CD14-positive monocyte (primary cell): ENCODE results near the gene MSMO1. TPM values are rescaled to one million over a fixed set of nuclear protein-coding genes. Genes with fewer than 3 reads are reported as not detected.
A peak's percentile ranks its signal among the peaks of the same experiment; 100 is the strongest.

Source experiments
- DNase-seq, 3 donors: peaks; one replicate each; pipeline ENCODE4 v3.0.0-alpha.2; 2011 to 2022
- H2AFZ ChIP-seq: 2 replicates; pipeline ENCODE4 v1.6.0; 2012; ENCODE audit warnings: mild to moderate bottlenecking, low read depth, low read length, inconsistent platforms; ENCODE audit not compliant: insufficient read depth, poor library complexity, severe bottlenecking
- H3K27ac ChIP-seq, 2 donors: 1 replicate in 1 of 2; 2 replicates in 1 of 2; pipeline ENCODE4 v1.5.1; 2012 to 2013; ENCODE audit warnings: low read length in 2 of 2, control low read depth in 1 of 2, inconsistent platforms in 1 of 2, low read depth in 1 of 2, mild to moderate bottlenecking in 1 of 2
- H3K27me3 ChIP-seq, 2 donors: one replicate each; pipeline versions ENCODE4 v1.6.0 to v1.6.1; 2011 to 2013; ENCODE audit warnings: low read length in 2 of 2; ENCODE audit not compliant: control insufficient read depth in 2 of 2, insufficient read depth in 2 of 2
- H3K36me3 ChIP-seq, 2 donors: replicated peaks in 1 of 2; 1 replicate in 1 of 2; 2 replicates in 1 of 2; pipeline versions ENCODE4 v1.5.1 to v1.6.1; 2012 to 2013; ENCODE audit warnings: low read length in 2 of 2, control low read depth in 1 of 2, inconsistent platforms in 1 of 2, mild to moderate bottlenecking in 1 of 2; ENCODE audit not compliant: insufficient read depth in 2 of 2, control insufficient read depth in 1 of 2
- H3K4me1 ChIP-seq, 2 donors: 1 replicate in 1 of 2; 2 replicates in 1 of 2; pipeline versions ENCODE4 v1.5.1 to v1.6.1; 2012 to 2013; ENCODE audit warnings: low read length in 2 of 2, control low read depth in 1 of 2, inconsistent platforms in 1 of 2, mild to moderate bottlenecking in 1 of 2, moderate library complexity in 1 of 2; ENCODE audit not compliant: insufficient read depth in 2 of 2, control insufficient read depth in 1 of 2
- H3K4me2 ChIP-seq: replicated peaks from 2 replicates; pipeline ENCODE3; 2012; ENCODE audit warnings: low read length, moderate library complexity, mild to moderate bottlenecking; ENCODE audit not compliant: poor library complexity, severe bottlenecking; ENCODE audit errors: extremely low read depth
- H3K4me3 ChIP-seq, 3 experiments: fragments of 200-600 bp in 1 of 3; sonication (generic) in 1 of 3; replicated peaks in 1 of 3; 1 replicate in 2 of 3; 2 replicates in 1 of 3; pipeline ENCODE4 v1.5.1; 2011 to 2013; ENCODE audit warnings: low read length in 3 of 3, mild to moderate bottlenecking in 3 of 3, control low read depth in 2 of 3, low read depth in 2 of 3, inconsistent platforms in 1 of 3, moderate library complexity in 1 of 3
- H3K79me2 ChIP-seq: 2 replicates; pipeline ENCODE4 v1.6.0; 2012; ENCODE audit warnings: mild to moderate bottlenecking, control low read depth, inconsistent platforms, low read length, moderate library complexity; ENCODE audit not compliant: insufficient read depth
- H3K9ac ChIP-seq: 2 replicates; pipeline ENCODE4 v1.6.0; 2017; ENCODE audit warnings: low read length, mild to moderate bottlenecking; ENCODE audit not compliant: insufficient read depth, poor library complexity, severe bottlenecking
- H3K9me3 ChIP-seq, 2 donors: replicated peaks in 1 of 2; 1 replicate in 1 of 2; 2 replicates in 1 of 2; pipeline versions ENCODE4 v1.5.1 to v1.6.1; 2012 to 2013; ENCODE audit warnings: low read length in 2 of 2, control low read depth in 1 of 2; ENCODE audit not compliant: control insufficient read depth in 1 of 2, insufficient read depth in 1 of 2
- H4K20me1 ChIP-seq: 2 replicates; pipeline ENCODE4 v1.6.0; 2012; ENCODE audit warnings: mild to moderate bottlenecking, low read length, control low read depth, moderate library complexity; ENCODE audit not compliant: insufficient read depth
- H3K27ac Mint-ChIP-seq, 7 donors: one replicate each; pipeline ENCODE4 v1.8.0; 2020; ENCODE audit warnings: mild to moderate bottlenecking in 7 of 7, mixed read lengths in 7 of 7, moderate library complexity in 6 of 7, inconsistent platforms in 2 of 7
- H3K27me3 Mint-ChIP-seq, 3 donors: one replicate each; pipeline ENCODE4 v1.8.0; 2021 to 2022; ENCODE audit warnings: low read depth in 3 of 3, mild to moderate bottlenecking in 3 of 3, mixed read lengths in 3 of 3, moderate library complexity in 3 of 3, inconsistent platforms in 1 of 3
- H3K36me3 Mint-ChIP-seq, 2 donors: one replicate each; pipeline ENCODE4 v1.8.0; 2020; ENCODE audit warnings: mixed read lengths in 2 of 2, inconsistent platforms in 1 of 2, mild to moderate bottlenecking in 1 of 2
- H3K4me1 Mint-ChIP-seq: one replicate; pipeline ENCODE4 v1.8.0; 2020; ENCODE audit warnings: mild to moderate bottlenecking, mixed read lengths
- H3K4me3 Mint-ChIP-seq, 2 donors: one replicate each; pipeline ENCODE4 v1.8.0; 2020; ENCODE audit warnings: mild to moderate bottlenecking in 2 of 2, mixed read lengths in 2 of 2, moderate library complexity in 1 of 2
- H3K9me3 Mint-ChIP-seq, 7 donors: one replicate each; pipeline ENCODE4 v1.8.0; 2020 to 2022; ENCODE audit warnings: mixed read lengths in 7 of 7, mild to moderate bottlenecking in 6 of 7, moderate library complexity in 6 of 7, inconsistent platforms in 2 of 7
- CTCF ChIP-seq: fragments of 200-600 bp; IDR thresholded peaks from one replicate; pipeline ENCODE4 v1.8.0; 2022; ENCODE audit warnings: antibody characterized with exemption, mild to moderate bottlenecking
- WGBS: methylation state at CpG from one replicate; pipeline ENCODE4 v1.1.5; 2013; ENCODE audit warnings: missing lambda C conversion rate; ENCODE audit not compliant: insufficient coverage; 5-methylcytosine and 5-hydroxymethylcytosine counted together
- intact Hi-C, 2 donors: fragments of 100-400 bp; cut with micrococcal nuclease; formaldehyde crosslinking; loops; one replicate each; pipeline versions ENCODE4 v1.15.0 to v1.15.1; 2023
- polyA plus RNA-seq, 3 donors: library from polyadenylated mRNA; depleted of rRNA in 1 of 3; unstranded in 2 of 3; stranded (reverse) in 1 of 3; fragments of 300-500 nt in 2 of 3; fragments of >200 nt in 1 of 3; fragmentation: Illumina TruSeq in 2 of 3; gene quantifications; 1 replicate in 2 of 3; 2 replicates in 1 of 3; pipeline ENCODE4 v1.2.3, GENCODE V29; 2012 to 2021

MSMO1 gene
- polyA plus RNA-seq, 3 donors, result 3.1 to 7.6 (median 6.0) TPM

GRCh38 chr4:165324918-165325304, 2.6 kb upstream of the MSMO1 start:
- Mint-ChIP-seq H3K27me3 (no peaks in the 10 kb centered on the region), H3K27ac (no peak overlapping the region), H3K36me3 (peaks cover 15% of the 10 kb centered on the region in 2 donors), H3K4me3 (no peak overlapping the region), H3K9me3 (no peaks in the 10 kb centered on the region), H3K4me1 (peaks cover 35% of the 10 kb centered on the region)
- no peak overlapping the region for H2AFZ ChIP-seq
- no peak for DNase-seq
- no peak overlapping the region for H3K27ac ChIP-seq
- H3K79me2 ChIP-seq, result peaks cover 24% of the 10 kb centered on the region
- no peaks in the 10 kb centered on the region for H3K9me3 ChIP-seq
- WGBS, result no CpG with 5 or more reads among the region's 3 CpGs
- TF ChIP-seq CTCF, result no peak
- no peak overlapping the region for H3K4me3 ChIP-seq
- no peaks in the 10 kb centered on the region for H3K27me3 ChIP-seq
- intact Hi-C loops, result loop anchor here (5.0 to 10.0 kb wide), 4 partner anchors 33 to 213 kb away; partner anchors contain the start of genes KLHL2 (in 2 of the 2) and TMEM192 (in 1 of the 2)
- no peak overlapping the region for H3K9ac ChIP-seq
- H3K4me2 ChIP-seq, result no peak overlapping the region
- H4K20me1 ChIP-seq, result no peaks in the 10 kb centered on the region
- H3K36me3 ChIP-seq, result peaks cover 0 to 18% of the 10 kb centered on the region in 2 donors
- H3K4me1 ChIP-seq, result peaks cover 35 to 46% of the 10 kb centered on the region in 2 donors

- Histone ChIP-seq H3K9ac (no peak overlapping the region), H4K20me1 (no peaks in the 10 kb centered on the region), H3K36me3 (peaks cover 0 to 18% of the 10 kb centered on the region in 2 donors), H3K27ac (peak overlapping the region; percentile 7 to 9), H3K4me3 (peak overlapping the region in 1 of 3 experiments; percentile 87), H3K27me3 (no peaks in the 10 kb centered on the region), H3K4me2 (peak overlapping the region; percentile 84), H2AFZ (no peak overlapping the region), H3K79me2 (peaks cover 34% of the 10 kb centered on the region), H3K4me1 (peaks cover 31 to 37% of the 10 kb centered on the region in 2 donors), H3K9me3 (no peaks in the 10 kb centered on the region)
- Mint-ChIP-seq H3K27me3 (no peaks in the 10 kb centered on the region), H3K9me3 (no peaks in the 10 kb centered on the region), H3K27ac (peak overlapping the region in 6 of 7 donors; percentile 43 to 85 (median 58)), H3K36me3 (peaks cover 18 to 20% of the 10 kb centered on the region in 2 donors), H3K4me3 (peak overlapping the region in 1 of 2 donors; percentile 54), H3K4me1 (peaks cover 30% of the 10 kb centered on the region)
- 91% methylated on average over 4 of the region's 8 CpGs for WGBS
- intact Hi-C loops, result loop anchor here (5.0 to 10.0 kb wide), 4 partner anchors 34 to 214 kb away; partner anchors contain the start of genes KLHL2 (in 2 of the 2) and TMEM192 (in 1 of the 2)
- peak; percentile 18 to 70 (median 55) for DNase-seq
- TF ChIP-seq CTCF, result no peak
Observed at GRCh38 chr4:165325732-165326512, 1.5 kb upstream of the MSMO1 start.
